ENCODE data around the gene SEMA6A. TPM values are rescaled to one million over a fixed set of nuclear protein-coding genes. Genes with fewer than 3 reads are reported as not detected.
"Not testable (repeated sequence)": the region's sequence is repeated elsewhere in the genome, so short reads cannot be mapped to it uniquely, and the experiment has no call there.

SEMA6A gene
- polyA plus RNA-seq, 2 donors = 1.4 to 1.6 TPM

GRCh38 chr5:116528519-116529234 lies 45.9 kb downstream of the SEMA6A start:
- Histone ChIP-seq H3K27me3 (ENCODE audit: control insufficient read depth in 1 of 2, insufficient read depth in 2 of 2, low read length in 2 of 2) (no peaks in the 10 kb centered on the region), H3K27ac (ENCODE audit: low read depth in 2 of 2, low read length in 1 of 2) (no peak overlapping the region), H3K36me3 (ENCODE audit: control insufficient read depth in 2 of 2, insufficient read depth in 2 of 2, low read length in 1 of 2) (no peaks in the 10 kb centered on the region), H3K9me3 (ENCODE audit: control insufficient read depth in 2 of 2, insufficient read depth in 1 of 2, low read depth in 1 of 2, low read length in 1 of 2) (no peaks in the 10 kb centered on the region), H3K4me3 (ENCODE audit: low read depth in 1 of 2, low read length in 2 of 2) (no peak overlapping the region), H3K4me1 (ENCODE audit: control insufficient read depth in 2 of 2, insufficient read depth in 2 of 2, low read length in 1 of 2) (no peaks in the 10 kb centered on the region)
- 69 to 70% methylated on average over 7 of the region's 7 CpGs for WGBS, 2 donors

GRCh38 chr5:116527582-116527981 lies 47.0 kb downstream of the SEMA6A start:
- WGBS, 2 donors = 55 to 76% methylated on average over 6 of the region's 6 CpGs
- Histone ChIP-seq H3K27me3 (ENCODE audit: control insufficient read depth in 1 of 2, insufficient read depth in 2 of 2, low read length in 2 of 2) (no peaks in the 10 kb centered on the region), H3K4me3 (ENCODE audit: low read depth in 1 of 2, low read length in 2 of 2) (no peak overlapping the region), H3K36me3 (ENCODE audit: control insufficient read depth in 2 of 2, insufficient read depth in 2 of 2, low read length in 1 of 2) (no peaks in the 10 kb centered on the region), H3K4me1 (ENCODE audit: control insufficient read depth in 2 of 2, insufficient read depth in 2 of 2, low read length in 1 of 2) (no peaks in the 10 kb centered on the region), H3K9me3 (ENCODE audit: control insufficient read depth in 2 of 2, insufficient read depth in 1 of 2, low read depth in 1 of 2, low read length in 1 of 2) (no peaks in the 10 kb centered on the region), H3K27ac (ENCODE audit: low read depth in 2 of 2, low read length in 1 of 2) (no peak overlapping the region)

GRCh38 chr5:116525674-116526073 lies 48.9 kb downstream of the SEMA6A start:
- Histone ChIP-seq H3K9me3 (ENCODE audit: control insufficient read depth in 2 of 2, insufficient read depth in 1 of 2, low read depth in 1 of 2, low read length in 1 of 2) (no peaks in the 10 kb centered on the region), H3K4me1 (ENCODE audit: control insufficient read depth in 2 of 2, insufficient read depth in 2 of 2, low read length in 1 of 2) (peaks cover 0 to 2% of the 10 kb centered on the region in 2 donors), H3K27ac (ENCODE audit: low read depth in 2 of 2, low read length in 1 of 2) (no peak overlapping the region), H3K27me3 (ENCODE audit: control insufficient read depth in 1 of 2, insufficient read depth in 2 of 2, low read length in 2 of 2) (no peaks in the 10 kb centered on the region), H3K4me3 (ENCODE audit: low read depth in 1 of 2, low read length in 2 of 2) (no peak overlapping the region), H3K36me3 (ENCODE audit: control insufficient read depth in 2 of 2, insufficient read depth in 2 of 2, low read length in 1 of 2) (no peaks in the 10 kb centered on the region)
- WGBS, 2 donors = 67 to 84% methylated on average over 3 of the region's 3 CpGs

- Histone ChIP-seq H3K4me3 (ENCODE audit: low read depth in 1 of 2, low read length in 2 of 2) (no peak overlapping the region), H3K4me1 (ENCODE audit: control insufficient read depth in 2 of 2, insufficient read depth in 2 of 2, low read length in 1 of 2) (peaks cover 0 to 2% of the 10 kb centered on the region in 2 donors), H3K27me3 (ENCODE audit: control insufficient read depth in 1 of 2, insufficient read depth in 2 of 2, low read length in 2 of 2) (no peaks in the 10 kb centered on the region), H3K27ac (ENCODE audit: low read depth in 2 of 2, low read length in 1 of 2) (no peak overlapping the region), H3K36me3 (ENCODE audit: control insufficient read depth in 2 of 2, insufficient read depth in 2 of 2, low read length in 1 of 2) (no peaks in the 10 kb centered on the region), H3K9me3 (ENCODE audit: control insufficient read depth in 2 of 2, insufficient read depth in 1 of 2, low read depth in 1 of 2, low read length in 1 of 2) (no peaks in the 10 kb centered on the region)
- 71 to 83% methylated on average over 2 of the region's 2 CpGs for WGBS, 2 donors
Measured at GRCh38 chr5:116524966-116525365, 49.7 kb downstream of the SEMA6A start.

GRCh38 chr5:116524051-116524904 lies 50.3 kb downstream of the SEMA6A start:
- Histone ChIP-seq H3K4me1 (ENCODE audit: control insufficient read depth in 2 of 2, insufficient read depth in 2 of 2, low read length in 1 of 2) (peaks cover 0 to 2% of the 10 kb centered on the region in 2 donors), H3K27ac (ENCODE audit: low read depth in 2 of 2, low read length in 1 of 2) (no peak overlapping the region), H3K4me3 (ENCODE audit: low read depth in 1 of 2, low read length in 2 of 2) (no peak overlapping the region), H3K36me3 (ENCODE audit: control insufficient read depth in 2 of 2, insufficient read depth in 2 of 2, low read length in 1 of 2) (no peaks in the 10 kb centered on the region), H3K9me3 (ENCODE audit: control insufficient read depth in 2 of 2, insufficient read depth in 1 of 2, low read depth in 1 of 2, low read length in 1 of 2) (no peaks in the 10 kb centered on the region), H3K27me3 (ENCODE audit: control insufficient read depth in 1 of 2, insufficient read depth in 2 of 2, low read length in 2 of 2) (no peaks in the 10 kb centered on the region)
- WGBS, 2 donors = 74 to 78% methylated on average over 3 of the region's 3 CpGs

GRCh38 chr5:116523182-116523581 lies 51.4 kb downstream of the SEMA6A start:
- H3K27me3 ChIP-seq (ENCODE audit: control insufficient read depth in 1 of 2, insufficient read depth in 2 of 2, low read length in 2 of 2); H3K4me1 ChIP-seq (ENCODE audit: control insufficient read depth in 2 of 2, insufficient read depth in 2 of 2, low read length in 1 of 2); H3K4me3 ChIP-seq (ENCODE audit: low read depth in 1 of 2, low read length in 2 of 2); H3K36me3 ChIP-seq (ENCODE audit: control insufficient read depth in 2 of 2, insufficient read depth in 2 of 2, low read length in 1 of 2); H3K27ac ChIP-seq (ENCODE audit: low read depth in 2 of 2, low read length in 1 of 2); H3K9me3 ChIP-seq (ENCODE audit: control insufficient read depth in 2 of 2, insufficient read depth in 1 of 2, low read depth in 1 of 2, low read length in 1 of 2): not testable (repeated sequence)
- 96 to 97% methylated on average over 11 of the region's 11 CpGs for WGBS, 2 donors

GRCh38 chr5:116522356-116523136 lies 52.1 kb downstream of the SEMA6A start:
- Histone ChIP-seq H3K4me1 (ENCODE audit: control insufficient read depth in 2 of 2, insufficient read depth in 2 of 2, low read length in 1 of 2) (peaks cover 0 to 2% of the 10 kb centered on the region in 2 donors), H3K4me3 (ENCODE audit: low read depth in 1 of 2, low read length in 2 of 2) (no peak overlapping the region), H3K27ac (ENCODE audit: low read depth in 2 of 2, low read length in 1 of 2) (no peak overlapping the region), H3K36me3 (ENCODE audit: control insufficient read depth in 2 of 2, insufficient read depth in 2 of 2, low read length in 1 of 2) (no peaks in the 10 kb centered on the region), H3K27me3 (ENCODE audit: control insufficient read depth in 1 of 2, insufficient read depth in 2 of 2, low read length in 2 of 2) (no peaks in the 10 kb centered on the region), H3K9me3 (ENCODE audit: control insufficient read depth in 2 of 2, insufficient read depth in 1 of 2, low read depth in 1 of 2, low read length in 1 of 2) (no peaks in the 10 kb centered on the region)
- 86 to 87% methylated on average over 9 of the region's 9 CpGs for WGBS, 2 donors

GRCh38 chr5:116521173-116521872 lies 53.3 kb downstream of the SEMA6A start:
- Histone ChIP-seq H3K27me3 (ENCODE audit: control insufficient read depth in 1 of 2, insufficient read depth in 2 of 2, low read length in 2 of 2) (no peaks in the 10 kb centered on the region), H3K9me3 (ENCODE audit: control insufficient read depth in 2 of 2, insufficient read depth in 1 of 2, low read depth in 1 of 2, low read length in 1 of 2) (no peaks in the 10 kb centered on the region), H3K27ac (ENCODE audit: low read depth in 2 of 2, low read length in 1 of 2) (no peak overlapping the region), H3K36me3 (ENCODE audit: control insufficient read depth in 2 of 2, insufficient read depth in 2 of 2, low read length in 1 of 2) (no peaks in the 10 kb centered on the region), H3K4me3 (ENCODE audit: low read depth in 1 of 2, low read length in 2 of 2) (no peak overlapping the region), H3K4me1 (ENCODE audit: control insufficient read depth in 2 of 2, insufficient read depth in 2 of 2, low read length in 1 of 2) (peaks cover 0 to 2% of the 10 kb centered on the region in 2 donors)
- 64 to 74% methylated on average over 5 of the region's 5 CpGs for WGBS, 2 donors

- H3K4me3 ChIP-seq (ENCODE audit: low read depth in 1 of 2, low read length in 2 of 2) = no peak overlapping the region
- H3K27ac ChIP-seq (ENCODE audit: low read depth in 2 of 2, low read length in 1 of 2) = no peak overlapping the region
- H3K9me3 ChIP-seq (ENCODE audit: control insufficient read depth in 2 of 2, insufficient read depth in 1 of 2, low read depth in 1 of 2, low read length in 1 of 2) = no peaks in the 10 kb centered on the region
- no peaks in the 10 kb centered on the region for H3K36me3 ChIP-seq (ENCODE audit: control insufficient read depth in 2 of 2, insufficient read depth in 2 of 2, low read length in 1 of 2)
- peaks cover 0 to 2% of the 10 kb centered on the region in 2 donors for H3K4me1 ChIP-seq (ENCODE audit: control insufficient read depth in 2 of 2, insufficient read depth in 2 of 2, low read length in 1 of 2)
- WGBS, 2 donors = 57 to 75% methylated on average over 1 of the region's 1 CpG
- no peaks in the 10 kb centered on the region for H3K27me3 ChIP-seq (ENCODE audit: control insufficient read depth in 1 of 2, insufficient read depth in 2 of 2, low read length in 2 of 2)
Measured at GRCh38 chr5:116520771-116521170, 53.9 kb downstream of the SEMA6A start.
